OCI-LY3 (cell line): ENCODE data around the gene YWHAB.

Source experiments
- H2AFZ ChIP-seq: fragments of 200-600, 300-600 bp; shearing (Covaris generic); 2 replicates; pipeline ENCODE4 v1.6.0; 2014; ENCODE audit warnings: antibody characterized with exemption, low read depth, low read length
- H3K27ac ChIP-seq: fragments of 200-600, 300-600 bp; sonication (generic); 2 replicates; pipeline ENCODE4 v1.5.1; 2014; ENCODE audit warnings: mild to moderate bottlenecking, low read length, moderate library complexity, mixed read lengths
- H3K27me3 ChIP-seq: fragments of 200-600, 300-600 bp; sonication (generic); 2 replicates; pipeline ENCODE4 v1.6.1; 2014; ENCODE audit warnings: low read depth, low read length, mixed read lengths
- H3K36me3 ChIP-seq: fragments of 200-600, 300-600 bp; sonication (generic); replicated peaks from 2 replicates; pipeline ENCODE3; 2014; ENCODE audit warnings: low read depth, low read length, mixed read lengths
- H3K4me1 ChIP-seq: fragments of 300-600, 200-600 bp; sonication (generic); 2 replicates; pipeline ENCODE4 v1.6.1; 2014; ENCODE audit warnings: low read length, mixed read lengths
- H3K4me2 ChIP-seq: fragments of 200-600, 300-600 bp; sonication (generic); 2 replicates; pipeline ENCODE4 v1.6.1; 2014; ENCODE audit warnings: low read length, mixed read lengths
- H3K4me3 ChIP-seq: fragments of 300-600, 200-600 bp; sonication (generic); 2 replicates; pipeline ENCODE4 v1.5.1; 2014; ENCODE audit warnings: antibody characterized with exemption, mild to moderate bottlenecking, low read length, moderate library complexity
- H3K79me2 ChIP-seq: fragments of 300-600, 200-600 bp; shearing (Covaris generic); 2 replicates; pipeline ENCODE4 v1.6.1; 2014; ENCODE audit warnings: mild to moderate bottlenecking, low read length, mixed read lengths
- H3K9ac ChIP-seq: fragments of 300-600, 200-600 bp; shearing (Covaris generic); 2 replicates; pipeline ENCODE4 v1.6.0; 2014; ENCODE audit warnings: mild to moderate bottlenecking, low read length, moderate library complexity
- H3K9me3 ChIP-seq: fragments of 200-600, 300-600 bp; shearing (Covaris generic); 2 replicates; pipeline ENCODE4 v1.6.1; 2014; ENCODE audit warnings: low read length, mixed read lengths; ENCODE audit not compliant: insufficient read depth
- H4K20me1 ChIP-seq: fragments of 200-600, 300-600 bp; sonication (generic); 2 replicates; pipeline ENCODE4 v1.6.1; 2016; ENCODE audit warnings: low read length, mixed read lengths; ENCODE audit not compliant: insufficient read depth
- EZH2phosphoT487 ChIP-seq: fragments of 200-600 bp; shearing (Covaris generic); IDR thresholded peaks from 2 replicates; pipeline ENCODE4 v1.6.1; 2018; ENCODE audit warnings: antibody characterized with exemption, mixed run types, low read depth
- TF ChIP-seq, protein P1 (sequence below): fragments of 200-600, 300-600 bp; sonication (generic); IDR thresholded peaks from 2 replicates; pipeline ENCODE4 v1.5.1; 2014; ENCODE audit warnings: antibody characterized with exemption, low read length, low read depth

Gene YWHAB

DNA sequence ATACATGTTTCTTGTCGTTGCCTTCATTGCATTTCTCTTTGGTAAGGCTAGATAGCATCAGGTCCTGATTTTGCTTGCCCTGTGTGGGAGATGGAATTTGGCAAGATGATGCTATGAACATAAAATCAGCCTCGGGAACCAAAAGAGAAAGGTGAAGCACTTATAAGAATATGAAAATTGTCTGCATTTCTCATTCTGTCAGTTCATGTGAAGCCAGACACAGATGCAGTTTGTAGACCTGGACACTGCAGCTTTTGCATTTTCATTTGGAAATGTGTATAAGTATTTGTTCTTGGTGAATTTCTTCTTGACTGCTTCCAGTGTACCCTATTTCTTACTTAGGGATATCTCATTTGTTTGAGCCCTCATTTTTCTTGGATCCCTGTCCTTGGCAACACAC, 1.3 kb downstream of the YWHAB start:
- no peak overlapping the region for H3K27ac ChIP-seq
- H3K27me3 ChIP-seq: no peaks in the 10 kb centered on the region
- H3K4me1 ChIP-seq: peaks cover 33% of the 10 kb centered on the region
- H3K4me3 ChIP-seq: peak overlapping the region; percentile 83
- H3K4me2 ChIP-seq: peak overlapping the region; percentile 94
- TF ChIP-seq, protein P1, sequence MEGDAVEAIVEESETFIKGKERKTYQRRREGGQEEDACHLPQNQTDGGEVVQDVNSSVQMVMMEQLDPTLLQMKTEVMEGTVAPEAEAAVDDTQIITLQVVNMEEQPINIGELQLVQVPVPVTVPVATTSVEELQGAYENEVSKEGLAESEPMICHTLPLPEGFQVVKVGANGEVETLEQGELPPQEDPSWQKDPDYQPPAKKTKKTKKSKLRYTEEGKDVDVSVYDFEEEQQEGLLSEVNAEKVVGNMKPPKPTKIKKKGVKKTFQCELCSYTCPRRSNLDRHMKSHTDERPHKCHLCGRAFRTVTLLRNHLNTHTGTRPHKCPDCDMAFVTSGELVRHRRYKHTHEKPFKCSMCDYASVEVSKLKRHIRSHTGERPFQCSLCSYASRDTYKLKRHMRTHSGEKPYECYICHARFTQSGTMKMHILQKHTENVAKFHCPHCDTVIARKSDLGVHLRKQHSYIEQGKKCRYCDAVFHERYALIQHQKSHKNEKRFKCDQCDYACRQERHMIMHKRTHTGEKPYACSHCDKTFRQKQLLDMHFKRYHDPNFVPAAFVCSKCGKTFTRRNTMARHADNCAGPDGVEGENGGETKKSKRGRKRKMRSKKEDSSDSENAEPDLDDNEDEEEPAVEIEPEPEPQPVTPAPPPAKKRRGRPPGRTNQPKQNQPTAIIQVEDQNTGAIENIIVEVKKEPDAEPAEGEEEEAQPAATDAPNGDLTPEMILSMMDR: no peak
- TF ChIP-seq EZH2phosphoT487: no peak
- H3K36me3 ChIP-seq: peaks cover 30% of the 10 kb centered on the region
- no peaks in the 10 kb centered on the region for H3K9me3 ChIP-seq
- H2AFZ ChIP-seq: no peak overlapping the region
- H3K9ac ChIP-seq: peak overlapping the region; percentile 90
- H3K79me2 ChIP-seq: peaks cover 63% of the 10 kb centered on the region
- peaks cover 56% of the 10 kb centered on the region for H4K20me1 ChIP-seq

DNA sequence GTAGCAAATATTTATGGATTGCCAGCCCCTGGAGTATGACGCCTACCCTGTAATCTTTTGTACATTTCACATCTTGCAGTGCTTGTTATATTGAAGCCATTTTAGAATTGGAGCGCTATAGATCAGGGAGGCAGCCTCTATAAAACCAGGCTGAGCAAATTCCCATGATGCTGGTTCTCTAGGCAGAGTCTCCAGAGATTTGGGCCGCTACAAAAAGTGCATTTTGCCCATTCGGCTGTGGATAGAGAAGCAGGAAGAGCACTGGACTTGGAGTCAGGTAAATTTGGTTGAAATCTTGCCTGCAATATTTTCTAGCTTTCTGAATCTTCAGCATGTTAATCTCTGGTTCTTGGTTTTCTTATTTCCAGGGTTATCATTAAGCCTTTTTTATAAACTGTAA, 2.0 kb downstream of the YWHAB start:
- TF ChIP-seq EZH2phosphoT487: no peak
- TF ChIP-seq, protein P1: no peak
- Histone ChIP-seq H3K36me3 (peaks cover 36% of the 10 kb centered on the region), H3K27me3 (no peaks in the 10 kb centered on the region), H3K27ac (no peak overlapping the region), H3K9me3 (no peaks in the 10 kb centered on the region), H3K4me2 (peak overlapping the region; percentile 94), H3K4me1 (peaks cover 33% of the 10 kb centered on the region), H3K4me3 (peak overlapping the region; percentile 83), H3K9ac (peak overlapping the region; percentile 6; the same call in 1 of the 2 replicates), H4K20me1 (peaks cover 63% of the 10 kb centered on the region), H2AFZ (no peak overlapping the region), H3K79me2 (peaks cover 70% of the 10 kb centered on the region)

DNA sequence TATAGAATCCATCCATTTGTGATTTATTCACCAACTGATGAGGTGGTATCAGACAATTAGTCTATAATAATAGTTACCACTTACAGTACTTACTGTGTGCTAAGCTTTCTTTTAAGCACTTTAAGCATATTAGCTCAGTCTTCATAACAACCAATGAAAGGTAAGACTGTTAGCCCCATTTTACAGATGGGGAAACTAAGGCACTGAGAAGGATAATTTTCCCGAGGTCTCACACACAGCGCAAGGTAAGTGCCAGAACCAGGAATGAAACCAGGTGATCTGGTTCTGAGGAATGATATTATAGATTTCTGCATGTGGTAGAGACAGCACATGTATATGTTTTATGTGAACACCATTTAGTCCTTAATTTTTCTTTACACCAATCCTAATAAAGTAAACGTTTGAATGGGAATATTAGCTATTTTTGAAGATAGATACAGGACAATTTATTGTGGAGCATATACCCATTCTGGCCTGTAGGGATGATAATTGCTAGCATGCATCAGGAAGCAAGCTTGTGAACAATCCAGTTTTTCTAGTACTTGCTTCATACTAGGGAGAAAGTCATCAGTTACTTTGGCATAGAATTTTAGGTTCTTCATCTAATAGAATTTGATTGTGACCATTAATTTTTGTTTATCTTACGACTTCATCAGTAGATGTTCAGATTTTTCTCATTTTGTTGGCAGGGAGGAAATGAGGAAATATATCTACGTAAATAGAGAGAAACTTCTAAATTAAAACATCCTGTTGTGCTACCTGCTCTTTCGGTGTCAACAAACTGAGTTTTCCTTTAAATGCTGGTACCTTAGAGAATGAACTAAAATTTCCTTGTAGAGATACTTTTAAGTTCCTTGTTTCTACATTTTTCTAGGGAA, 3.0 kb downstream of the YWHAB start:
- Histone ChIP-seq H3K4me1 (peaks cover 33% of the 10 kb centered on the region), H3K9ac (no peak overlapping the region)

DNA sequence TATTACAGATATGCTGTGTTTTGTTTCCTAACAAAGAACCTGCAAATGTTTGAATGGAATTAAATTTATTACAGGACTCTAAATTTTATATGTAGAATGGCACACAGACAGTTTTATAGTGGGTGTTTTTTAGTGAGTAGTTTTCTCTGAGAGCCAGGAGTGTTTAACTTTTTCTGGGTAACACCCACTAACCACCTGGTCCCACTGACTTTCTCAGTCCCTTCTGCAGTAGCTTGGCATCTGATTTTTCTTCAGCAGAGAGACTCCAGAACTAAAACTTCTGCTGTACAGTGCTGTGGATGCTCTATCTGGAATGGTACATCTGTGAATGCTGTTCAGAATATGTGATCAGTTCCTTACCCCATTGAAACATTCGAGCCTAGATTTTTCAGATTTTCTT, 6.3 kb downstream of the YWHAB start:
- no peak overlapping the region for H2AFZ ChIP-seq
- no peaks in the 10 kb centered on the region for H3K9me3 ChIP-seq
- H3K36me3 ChIP-seq: peaks cover 57% of the 10 kb centered on the region
- no peak for TF ChIP-seq EZH2phosphoT487
- TF ChIP-seq, protein P1: no peak
- H3K4me1 ChIP-seq: peaks cover 28% of the 10 kb centered on the region
- H3K4me2 ChIP-seq: no peak overlapping the region
- H3K9ac ChIP-seq: no peak overlapping the region
- no peaks in the 10 kb centered on the region for H3K27me3 ChIP-seq
- H3K27ac ChIP-seq: no peak overlapping the region
- H3K4me3 ChIP-seq: no peak overlapping the region
- H4K20me1 ChIP-seq: peaks cover 95% of the 10 kb centered on the region
- peaks cover 100% of the 10 kb centered on the region for H3K79me2 ChIP-seq

More for the DNA sequence above, 3.0 kb downstream of the YWHAB start:
- TF ChIP-seq, protein P1: no peak
- TF ChIP-seq EZH2phosphoT487: no peak
- Histone ChIP-seq H3K36me3 (peaks cover 36% of the 10 kb centered on the region), H3K27ac (no peak overlapping the region), H3K4me2 (peak overlapping the region; percentile 2; the same call in 1 of the 2 replicates), H3K27me3 (no peaks in the 10 kb centered on the region), H3K4me3 (no peak overlapping the region), H3K9me3 (no peaks in the 10 kb centered on the region), H3K79me2 (peaks cover 80% of the 10 kb centered on the region), H4K20me1 (peaks cover 72% of the 10 kb centered on the region), H2AFZ (no peak overlapping the region)
